DMS153 (cell line): ENCODE data around the gene FAM221A.
"Not testable (repeated sequence)": the region's sequence is repeated elsewhere in the genome, so short reads cannot be mapped to it uniquely, and the experiment has no call there.

Experiments
- DNase-seq: peaks from one replicate; lab custom pipeline; 2025; lab: John Stamatoyannopoulos, UW

Gene FAM221A

GRCh38 chr7:23700046-23700445 lies 20.0 kb downstream of the FAM221A start:
- no peak for DNase-seq

GRCh38 chr7:23709081-23709750 lies 29.2 kb downstream of the FAM221A start:
- no peak for DNase-seq

GRCh38 chr7:23710000-23710399 lies 30.0 kb downstream of the FAM221A start, which contains the start of gene STK31:
TSS of gene STK31 (plus strand) at chr7:23710219. CDS start at chr7:23710286, 67 bp downstream.
- DNase-seq: no peak

DNA sequence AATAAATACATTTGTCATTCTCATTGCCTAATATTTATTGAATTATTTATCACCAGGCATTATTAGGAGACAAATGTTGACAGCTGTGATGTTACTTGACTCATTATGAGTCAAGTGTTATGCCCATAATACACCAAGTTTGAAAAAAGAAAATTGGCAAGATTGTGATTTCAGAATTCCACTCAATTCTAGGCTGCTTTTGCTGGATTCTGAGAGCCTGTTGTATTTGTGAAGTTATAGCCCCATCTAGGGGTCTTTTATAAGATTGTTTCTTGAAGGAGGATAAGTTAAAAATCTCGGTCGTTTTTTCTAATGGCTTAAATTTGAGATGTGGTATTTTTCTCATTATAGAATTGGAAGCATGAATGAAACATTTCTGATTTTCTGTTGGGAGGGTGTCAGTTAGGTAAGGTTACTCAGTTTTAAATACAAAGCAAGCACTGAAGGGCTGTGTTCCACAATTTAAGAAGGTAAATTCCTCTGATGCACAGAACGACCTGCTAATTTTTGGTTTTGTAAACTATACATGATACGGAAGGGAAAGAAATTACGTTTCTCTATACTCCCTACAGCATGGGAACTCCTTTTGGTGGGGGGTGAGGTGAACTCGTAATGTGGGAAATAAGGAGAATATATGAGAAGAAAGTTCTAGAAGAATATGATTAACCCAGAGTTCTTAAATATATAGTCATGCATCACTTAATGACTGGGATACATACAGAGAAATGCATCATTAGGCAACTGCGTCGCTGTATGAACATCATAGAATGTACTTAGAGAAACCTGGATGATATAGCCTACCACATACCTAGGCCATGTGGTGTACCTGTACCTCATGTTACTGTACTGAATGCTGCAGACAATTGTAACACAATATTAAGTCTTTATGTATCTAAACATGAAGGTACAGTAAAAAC lies 32.6 kb downstream of the FAM221A start:
- DNase-seq: peak; percentile 10

DNA sequence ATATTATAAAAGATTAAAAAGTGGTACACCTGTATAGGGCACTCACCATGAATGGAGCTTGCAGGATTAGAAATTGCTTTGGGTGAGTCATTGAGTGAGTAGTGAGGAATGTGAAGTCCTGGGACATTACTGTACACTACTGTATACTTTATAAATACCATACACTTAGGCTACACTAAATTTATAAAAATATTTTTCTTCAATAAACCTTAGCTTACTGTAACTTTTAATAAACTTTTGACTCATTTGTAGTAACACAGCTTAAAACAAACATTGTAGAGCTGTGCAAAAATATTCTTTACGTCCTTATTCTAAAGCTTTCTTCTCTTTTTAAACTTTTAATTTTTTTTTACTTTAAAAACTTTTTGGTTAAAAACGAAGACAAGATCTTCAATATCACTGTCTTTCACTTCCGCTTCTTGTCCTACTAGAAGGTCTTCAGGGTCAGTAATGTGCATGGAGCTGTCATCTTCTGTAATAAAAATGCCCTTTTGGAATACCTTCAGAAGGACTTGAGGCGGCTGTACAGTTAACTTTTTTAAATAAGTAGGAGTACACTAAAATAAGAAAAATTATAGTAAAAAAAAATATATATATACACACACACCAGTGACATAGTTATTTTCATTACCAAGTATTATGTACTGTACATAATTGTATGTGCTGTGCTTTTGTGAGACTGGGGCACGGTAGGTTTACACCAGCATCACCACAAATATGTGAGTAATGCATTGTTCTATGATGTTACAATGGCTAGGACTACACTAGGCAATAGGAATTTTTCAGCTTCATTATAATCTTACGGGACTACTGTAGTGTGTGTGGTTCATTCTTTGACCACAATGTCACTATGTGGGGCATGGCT lies 33.5 kb downstream of the FAM221A start:
- no peak for DNase-seq

GRCh38 chr7:23714150-23714464 lies 34.1 kb downstream of the FAM221A start:
- no peak for DNase-seq

DNA sequence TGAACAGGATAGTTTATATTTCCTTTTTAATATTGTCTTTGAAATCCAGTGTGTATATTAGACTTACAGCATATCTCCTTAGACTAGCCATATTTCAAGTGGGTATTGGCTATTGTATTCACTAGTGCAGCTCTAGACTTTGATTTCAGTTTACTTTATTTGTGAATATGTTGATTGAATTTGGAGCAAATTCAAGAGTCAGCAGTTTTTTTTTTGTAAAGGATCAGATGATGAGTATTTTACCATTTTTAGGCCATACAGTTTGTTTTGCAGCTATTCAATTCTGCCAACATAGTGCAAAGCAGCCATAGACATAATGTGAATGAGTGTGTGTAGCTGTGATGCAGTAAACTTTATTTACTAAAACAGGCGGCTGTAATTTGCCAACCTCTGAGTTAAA lies 34.6 kb downstream of the FAM221A start:
- no peak for DNase-seq

- DNase-seq: no peak
Measured at GRCh38 chr7:23715099-23715498, 35.1 kb downstream of the FAM221A start.

GRCh38 chr7:23717788-23718187 lies 37.8 kb downstream of the FAM221A start:
- DNase-seq: no peak

DNA sequence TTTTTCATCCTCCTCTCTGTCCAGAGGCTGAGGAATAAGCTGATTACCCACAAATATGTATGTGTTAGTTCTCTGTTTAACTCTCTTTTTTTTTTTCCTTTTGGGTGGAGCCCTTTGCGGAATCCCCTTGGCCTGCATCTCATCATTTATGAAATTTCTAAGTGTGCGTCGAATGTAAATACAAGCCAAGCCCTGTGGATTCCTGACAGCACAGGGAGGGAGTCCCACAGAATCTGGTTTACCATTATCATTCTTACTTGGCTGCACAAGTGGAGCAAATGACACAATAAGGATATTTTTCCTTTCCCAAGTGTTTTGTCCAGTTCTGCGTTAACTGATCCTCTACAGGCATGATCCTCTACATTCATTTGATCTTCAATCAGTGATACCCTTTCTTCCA lies 41.5 kb downstream of the FAM221A start:
- no peak for DNase-seq

DNA sequence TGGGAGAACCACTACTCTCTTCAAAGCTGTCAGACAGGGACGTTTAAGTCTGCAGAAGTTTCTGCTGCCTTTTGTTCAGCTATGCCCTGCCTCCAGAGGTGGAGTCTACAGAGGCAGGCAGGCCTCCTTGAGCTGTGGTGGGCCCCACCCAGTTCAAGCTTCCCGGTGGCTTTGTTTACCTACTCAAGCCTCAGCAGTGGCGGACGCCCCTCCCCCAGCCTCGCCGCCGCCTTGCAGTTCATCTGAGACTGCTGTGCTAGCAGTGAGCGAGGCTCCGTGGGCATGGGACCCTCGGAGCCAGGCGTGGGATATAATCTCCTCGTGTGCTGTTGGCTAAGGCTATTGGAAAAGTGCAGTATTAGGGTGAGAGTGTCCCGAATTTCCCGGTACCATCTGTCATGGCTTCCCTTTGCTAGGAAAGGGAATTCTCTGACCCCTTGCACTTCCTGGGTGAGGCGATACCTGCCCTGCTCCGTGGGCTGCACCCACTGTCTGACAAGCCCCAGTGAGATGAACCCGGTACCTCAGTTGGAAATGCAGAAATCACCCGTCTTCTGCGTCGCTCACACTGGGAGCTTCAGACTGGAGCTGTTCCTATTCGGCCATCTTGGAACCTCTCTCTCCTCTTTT lies 42.7 kb downstream of the FAM221A start:
- DNase-seq: not testable (repeated sequence)

DNA sequence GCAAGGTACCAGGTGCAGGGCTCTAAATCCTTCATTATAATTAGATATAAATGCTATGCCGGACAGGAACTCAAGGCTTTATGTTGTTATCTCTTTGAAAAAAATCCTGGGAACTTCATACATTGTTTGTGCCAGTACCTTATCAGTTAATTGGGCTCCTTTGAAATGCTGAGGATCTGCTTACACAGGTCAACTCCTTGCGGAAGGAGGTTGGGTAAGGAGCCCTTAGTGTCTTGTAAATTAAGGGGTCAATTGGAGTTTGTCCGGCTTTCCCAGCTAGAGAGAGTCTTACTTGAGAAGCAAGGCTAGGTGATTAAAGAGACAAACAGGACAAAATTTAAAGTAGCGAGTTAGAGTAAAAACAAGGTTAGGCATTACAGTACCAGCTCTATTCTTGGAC lies 44.1 kb downstream of the FAM221A start:
- not testable (repeated sequence) for DNase-seq

- DNase-seq: no peak
Measured at GRCh38 chr7:23742051-23742450, 62.1 kb downstream of the FAM221A start.

DNA sequence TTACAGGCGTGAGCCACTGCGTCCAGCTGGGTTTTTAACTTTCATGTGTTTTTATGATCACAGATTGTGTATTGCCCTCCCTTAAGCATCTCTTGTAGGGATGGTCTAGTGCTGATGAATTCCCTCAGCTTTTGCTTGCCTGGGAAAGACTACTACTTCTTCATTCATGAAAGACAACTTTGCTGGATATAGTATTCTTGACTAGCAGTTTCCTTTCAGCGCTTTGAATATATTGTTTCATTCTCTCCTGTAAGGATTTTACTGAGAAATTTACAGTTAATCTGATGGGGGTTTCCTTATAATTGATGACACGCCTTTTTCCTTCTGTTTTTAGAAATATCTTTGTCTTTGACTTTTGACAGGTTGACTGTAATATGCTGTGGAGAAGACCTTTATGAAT lies 63.2 kb downstream of the FAM221A start:
- no peak for DNase-seq

GRCh38 chr7:23746629-23747028 lies 66.6 kb downstream of the FAM221A start:
- no peak for DNase-seq

DNA sequence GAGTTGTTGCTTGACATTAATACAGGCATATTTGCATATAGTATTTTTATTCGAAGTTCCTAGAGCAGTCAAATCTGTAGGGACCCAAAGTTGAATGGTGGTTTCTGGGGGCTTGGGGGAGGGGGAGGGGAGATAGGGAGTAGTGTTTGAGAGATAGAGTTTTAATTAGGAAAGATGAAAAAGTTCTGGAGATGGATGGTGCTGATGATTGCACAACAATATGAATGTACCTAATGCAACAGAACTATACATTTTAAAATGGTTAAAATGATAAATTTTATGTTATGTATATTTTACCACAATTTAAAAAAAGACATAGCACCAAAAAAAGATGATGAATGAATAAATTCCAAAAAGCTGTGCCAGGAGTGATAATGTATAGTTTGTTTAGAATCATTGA lies 71.9 kb downstream of the FAM221A start:
- no peak for DNase-seq
